ENCODE measurements around the gene AMOTL1.
"Not testable (repeated sequence)": the region's sequence is repeated elsewhere in the genome, so short reads cannot be mapped to it uniquely, and the experiment has no call there.

AMOTL1 gene

GRCh38 chr11:94788396-94788795 lies 20.2 kb downstream of the AMOTL1 start:
- H3K9ac ChIP-seq (ENCODE audit: low read length) = no peak overlapping the region
- peaks cover 79% of the 10 kb centered on the region for H3K4me1 ChIP-seq (ENCODE audit: control insufficient read depth, insufficient read depth, low read length)
- no peaks in the 10 kb centered on the region for H3K27me3 ChIP-seq (replicated peaks; ENCODE audit: control insufficient read depth, insufficient read depth, low read length)
- no peaks in the 10 kb centered on the region for H3K36me3 ChIP-seq (ENCODE audit: control insufficient read depth, insufficient read depth, low read length, severe bottlenecking)
- H3K9me3 ChIP-seq (ENCODE audit: control insufficient read depth, low read length) = no peaks in the 10 kb centered on the region
- no peak for DNase-seq (ENCODE audit: low read depth)
- peak overlapping the region; percentile 32 for H3K4me3 ChIP-seq (ENCODE audit: low read length)

- Histone ChIP-seq H3K36me3 (ENCODE audit: control insufficient read depth, insufficient read depth, low read length, severe bottlenecking) (no peaks in the 10 kb centered on the region), H3K27me3 (replicated peaks; ENCODE audit: control insufficient read depth, insufficient read depth, low read length) (no peaks in the 10 kb centered on the region), H3K9ac (ENCODE audit: low read length) (no peak overlapping the region), H3K4me1 (ENCODE audit: control insufficient read depth, insufficient read depth, low read length) (peaks cover 77% of the 10 kb centered on the region), H3K4me3 (ENCODE audit: low read length) (no peak overlapping the region), H3K9me3 (ENCODE audit: control insufficient read depth, low read length) (no peaks in the 10 kb centered on the region)
- no peak for DNase-seq (ENCODE audit: low read depth)
Measured at GRCh38 chr11:94790197-94790596, 22.0 kb downstream of the AMOTL1 start.

GRCh38 chr11:94790661-94791180 lies 22.6 kb downstream of the AMOTL1 start:
- no peaks in the 10 kb centered on the region for H3K9me3 ChIP-seq (ENCODE audit: control insufficient read depth, low read length)
- H3K4me1 ChIP-seq (ENCODE audit: control insufficient read depth, insufficient read depth, low read length) = peaks cover 78% of the 10 kb centered on the region
- H3K36me3 ChIP-seq (ENCODE audit: control insufficient read depth, insufficient read depth, low read length, severe bottlenecking) = no peaks in the 10 kb centered on the region
- H3K9ac ChIP-seq (ENCODE audit: low read length) = no peak overlapping the region
- DNase-seq (ENCODE audit: low read depth) = no peak
- no peaks in the 10 kb centered on the region for H3K27me3 ChIP-seq (replicated peaks; ENCODE audit: control insufficient read depth, insufficient read depth, low read length)
- no peak overlapping the region for H3K4me3 ChIP-seq (ENCODE audit: low read length)

GRCh38 chr11:94791216-94791889 lies 23.2 kb downstream of the AMOTL1 start:
- peaks cover 84% of the 10 kb centered on the region for H3K4me1 ChIP-seq (ENCODE audit: control insufficient read depth, insufficient read depth, low read length)

GRCh38 chr11:94791942-94792341 lies 23.8 kb downstream of the AMOTL1 start:
- not testable (repeated sequence) for H3K4me3 ChIP-seq (ENCODE audit: low read length); H3K9ac ChIP-seq (ENCODE audit: low read length); H3K9me3 ChIP-seq (ENCODE audit: control insufficient read depth, low read length); H3K27me3 ChIP-seq (replicated peaks; ENCODE audit: control insufficient read depth, insufficient read depth, low read length); DNase-seq (ENCODE audit: low read depth); H3K36me3 ChIP-seq (ENCODE audit: control insufficient read depth, insufficient read depth, low read length, severe bottlenecking)
- H3K4me1 ChIP-seq (ENCODE audit: control insufficient read depth, insufficient read depth, low read length) = peaks cover 86% of the 10 kb centered on the region

More at GRCh38 chr11:94791216-94791889, 23.2 kb downstream of the AMOTL1 start:
- H3K9ac ChIP-seq (ENCODE audit: low read length) = no peak overlapping the region
- no peaks in the 10 kb centered on the region for H3K36me3 ChIP-seq (ENCODE audit: control insufficient read depth, insufficient read depth, low read length, severe bottlenecking)
- no peak for DNase-seq (ENCODE audit: low read depth)
- H3K27me3 ChIP-seq (replicated peaks; ENCODE audit: control insufficient read depth, insufficient read depth, low read length) = no peaks in the 10 kb centered on the region
- no peak overlapping the region for H3K4me3 ChIP-seq (ENCODE audit: low read length)
- no peaks in the 10 kb centered on the region for H3K9me3 ChIP-seq (ENCODE audit: control insufficient read depth, low read length)

- no peaks in the 10 kb centered on the region for H3K9me3 ChIP-seq (ENCODE audit: control insufficient read depth, low read length)
- no peak for DNase-seq (ENCODE audit: low read depth)
- H3K36me3 ChIP-seq (ENCODE audit: control insufficient read depth, insufficient read depth, low read length, severe bottlenecking) = no peaks in the 10 kb centered on the region
- H3K4me3 ChIP-seq (ENCODE audit: low read length) = no peak overlapping the region
- H3K9ac ChIP-seq (ENCODE audit: low read length) = no peak overlapping the region
- H3K4me1 ChIP-seq (ENCODE audit: control insufficient read depth, insufficient read depth, low read length) = peaks cover 88% of the 10 kb centered on the region
- no peaks in the 10 kb centered on the region for H3K27me3 ChIP-seq (replicated peaks; ENCODE audit: control insufficient read depth, insufficient read depth, low read length)
Measured at GRCh38 chr11:94792451-94792850, 24.3 kb downstream of the AMOTL1 start.

- H3K27me3 ChIP-seq (replicated peaks; ENCODE audit: control insufficient read depth, insufficient read depth, low read length) = no peaks in the 10 kb centered on the region
- peaks cover 87% of the 10 kb centered on the region for H3K4me1 ChIP-seq (ENCODE audit: control insufficient read depth, insufficient read depth, low read length)
- H3K9ac ChIP-seq (ENCODE audit: low read length) = no peak overlapping the region
- DNase-seq (ENCODE audit: low read depth) = no peak
- H3K36me3 ChIP-seq (ENCODE audit: control insufficient read depth, insufficient read depth, low read length, severe bottlenecking) = no peaks in the 10 kb centered on the region
- no peaks in the 10 kb centered on the region for H3K9me3 ChIP-seq (ENCODE audit: control insufficient read depth, low read length)
- peak overlapping the region; percentile 78 for H3K4me3 ChIP-seq (ENCODE audit: low read length)
Measured at GRCh38 chr11:94793002-94793401, 24.8 kb downstream of the AMOTL1 start.

GRCh38 chr11:94793822-94794221 lies 25.7 kb downstream of the AMOTL1 start:
- Histone ChIP-seq H3K4me1 (ENCODE audit: control insufficient read depth, insufficient read depth, low read length) (peaks cover 78% of the 10 kb centered on the region), H3K9ac (ENCODE audit: low read length) (peak overlapping the region; percentile 72), H3K27me3 (replicated peaks; ENCODE audit: control insufficient read depth, insufficient read depth, low read length) (no peaks in the 10 kb centered on the region), H3K36me3 (ENCODE audit: control insufficient read depth, insufficient read depth, low read length, severe bottlenecking) (no peaks in the 10 kb centered on the region), H3K4me3 (ENCODE audit: low read length) (peak overlapping the region; percentile 78), H3K9me3 (ENCODE audit: control insufficient read depth, low read length) (no peaks in the 10 kb centered on the region)
- no peak for DNase-seq (ENCODE audit: low read depth)

- H3K36me3 ChIP-seq (ENCODE audit: control insufficient read depth, insufficient read depth, low read length, severe bottlenecking) = peaks cover 3% of the 10 kb centered on the region
- H3K4me3 ChIP-seq (ENCODE audit: low read length) = peak overlapping the region; percentile 78
- peak overlapping the region; percentile 72 for H3K9ac ChIP-seq (ENCODE audit: low read length)
- peaks cover 73% of the 10 kb centered on the region for H3K4me1 ChIP-seq (ENCODE audit: control insufficient read depth, insufficient read depth, low read length)
- H3K27me3 ChIP-seq (replicated peaks; ENCODE audit: control insufficient read depth, insufficient read depth, low read length) = no peaks in the 10 kb centered on the region
- peak; percentile 88 for DNase-seq (ENCODE audit: low read depth)
- H3K9me3 ChIP-seq (ENCODE audit: control insufficient read depth, low read length) = no peaks in the 10 kb centered on the region
Measured at GRCh38 chr11:94794287-94795168, 26.4 kb downstream of the AMOTL1 start.

- peak overlapping the region; percentile 78 for H3K4me3 ChIP-seq (ENCODE audit: low read length)
Measured at GRCh38 chr11:94795476-94796189, 27.5 kb downstream of the AMOTL1 start.

GRCh38 chr11:94796190-94796580 lies 28.0 kb downstream of the AMOTL1 start:
- Histone ChIP-seq H3K4me1 (ENCODE audit: control insufficient read depth, insufficient read depth, low read length) (peaks cover 73% of the 10 kb centered on the region), H3K36me3 (ENCODE audit: control insufficient read depth, insufficient read depth, low read length, severe bottlenecking) (peaks cover 12% of the 10 kb centered on the region), H3K4me3 (ENCODE audit: low read length) (peak overlapping the region; percentile 78), H3K9ac (ENCODE audit: low read length) (no peak overlapping the region), H3K9me3 (ENCODE audit: control insufficient read depth, low read length) (no peaks in the 10 kb centered on the region), H3K27me3 (replicated peaks; ENCODE audit: control insufficient read depth, insufficient read depth, low read length) (no peaks in the 10 kb centered on the region)
- no peak for DNase-seq (ENCODE audit: low read depth)

More at GRCh38 chr11:94795476-94796189, 27.5 kb downstream of the AMOTL1 start:
- Histone ChIP-seq H3K9ac (ENCODE audit: low read length) (peak overlapping the region; percentile 72), H3K36me3 (ENCODE audit: control insufficient read depth, insufficient read depth, low read length, severe bottlenecking) (peaks cover 11% of the 10 kb centered on the region), H3K9me3 (ENCODE audit: control insufficient read depth, low read length) (no peaks in the 10 kb centered on the region), H3K27me3 (replicated peaks; ENCODE audit: control insufficient read depth, insufficient read depth, low read length) (no peaks in the 10 kb centered on the region), H3K4me1 (ENCODE audit: control insufficient read depth, insufficient read depth, low read length) (peaks cover 73% of the 10 kb centered on the region)
- peak; percentile 31 for DNase-seq (ENCODE audit: low read depth)

All from adipocyte (in vitro differentiated cells).